ENCODE measurements around the gene ATP2C2.

DNA sequence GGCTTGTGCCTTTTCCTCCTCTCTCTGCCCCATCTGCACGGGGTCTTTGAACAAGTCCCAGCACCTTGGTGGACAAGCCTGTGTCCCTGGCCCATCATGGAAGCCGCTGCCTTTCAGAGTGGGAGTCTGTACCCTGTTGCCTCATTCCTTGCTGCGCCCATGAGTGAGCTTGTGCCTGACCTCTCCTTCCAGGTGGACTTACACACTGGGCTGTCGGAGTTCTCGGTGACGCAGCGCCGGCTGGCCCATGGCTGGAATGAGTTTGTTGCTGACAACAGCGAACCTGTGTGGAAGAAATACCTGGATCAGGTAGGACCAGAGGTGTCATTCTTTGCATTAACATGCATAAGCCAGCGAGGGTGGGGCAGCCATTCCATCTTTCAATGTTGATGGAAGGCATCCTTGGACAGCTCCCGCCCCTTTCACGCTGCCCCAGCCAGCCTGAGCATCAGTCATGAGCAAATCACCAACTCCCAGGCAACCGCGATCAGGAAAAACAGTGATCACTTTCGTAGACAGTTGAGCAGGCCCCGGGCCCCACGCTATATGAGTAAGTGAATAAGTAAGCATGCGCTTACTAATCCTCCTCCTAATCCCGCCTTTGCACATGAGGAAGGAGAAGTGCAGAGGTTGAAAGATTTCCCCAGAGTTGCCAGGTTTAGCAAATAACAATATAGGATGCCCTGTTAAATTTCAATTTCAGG lies 36.8 kb downstream of the ATP2C2 start:
- TF ChIP-seq, protein P1, sequence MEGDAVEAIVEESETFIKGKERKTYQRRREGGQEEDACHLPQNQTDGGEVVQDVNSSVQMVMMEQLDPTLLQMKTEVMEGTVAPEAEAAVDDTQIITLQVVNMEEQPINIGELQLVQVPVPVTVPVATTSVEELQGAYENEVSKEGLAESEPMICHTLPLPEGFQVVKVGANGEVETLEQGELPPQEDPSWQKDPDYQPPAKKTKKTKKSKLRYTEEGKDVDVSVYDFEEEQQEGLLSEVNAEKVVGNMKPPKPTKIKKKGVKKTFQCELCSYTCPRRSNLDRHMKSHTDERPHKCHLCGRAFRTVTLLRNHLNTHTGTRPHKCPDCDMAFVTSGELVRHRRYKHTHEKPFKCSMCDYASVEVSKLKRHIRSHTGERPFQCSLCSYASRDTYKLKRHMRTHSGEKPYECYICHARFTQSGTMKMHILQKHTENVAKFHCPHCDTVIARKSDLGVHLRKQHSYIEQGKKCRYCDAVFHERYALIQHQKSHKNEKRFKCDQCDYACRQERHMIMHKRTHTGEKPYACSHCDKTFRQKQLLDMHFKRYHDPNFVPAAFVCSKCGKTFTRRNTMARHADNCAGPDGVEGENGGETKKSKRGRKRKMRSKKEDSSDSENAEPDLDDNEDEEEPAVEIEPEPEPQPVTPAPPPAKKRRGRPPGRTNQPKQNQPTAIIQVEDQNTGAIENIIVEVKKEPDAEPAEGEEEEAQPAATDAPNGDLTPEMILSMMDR (IDR thresholded peaks at IDR 0.05) = no peak
- TF ChIP-seq POLR2AphosphoS5 (IDR thresholded peaks at IDR 0.05) = no peak
- TF ChIP-seq POLR2A (IDR thresholded peaks at IDR 0.05) = no peak
